Astrocyte of the cerebellum (primary cell): ENCODE data around the gene ARFGEF2.

Experiments
- DNase-seq: peaks from one replicate; pipeline ENCODE4 v3.0.0-alpha.2; 2011; ENCODE audit warnings: low read depth
- H3K4me3 ChIP-seq: 2 replicates; pipeline ENCODE4 v1.5.1; 2011; ENCODE audit warnings: mild to moderate bottlenecking, low read depth, low read length, moderate library complexity
- CTCF ChIP-seq: IDR thresholded peaks from 2 replicates; pipeline ENCODE4 v1.5.1; 2012; ENCODE audit warnings: low read length, low read depth, moderate library complexity, mild to moderate bottlenecking; ENCODE audit errors: missing control alignments
- in situ Hi-C: cut with HindIII; loops from 2 replicates; pipeline ENCODE4 v1.10.0; 2017; ENCODE audit warnings: low sequenced_read_pairs

The ARFGEF2 gene

DNA sequence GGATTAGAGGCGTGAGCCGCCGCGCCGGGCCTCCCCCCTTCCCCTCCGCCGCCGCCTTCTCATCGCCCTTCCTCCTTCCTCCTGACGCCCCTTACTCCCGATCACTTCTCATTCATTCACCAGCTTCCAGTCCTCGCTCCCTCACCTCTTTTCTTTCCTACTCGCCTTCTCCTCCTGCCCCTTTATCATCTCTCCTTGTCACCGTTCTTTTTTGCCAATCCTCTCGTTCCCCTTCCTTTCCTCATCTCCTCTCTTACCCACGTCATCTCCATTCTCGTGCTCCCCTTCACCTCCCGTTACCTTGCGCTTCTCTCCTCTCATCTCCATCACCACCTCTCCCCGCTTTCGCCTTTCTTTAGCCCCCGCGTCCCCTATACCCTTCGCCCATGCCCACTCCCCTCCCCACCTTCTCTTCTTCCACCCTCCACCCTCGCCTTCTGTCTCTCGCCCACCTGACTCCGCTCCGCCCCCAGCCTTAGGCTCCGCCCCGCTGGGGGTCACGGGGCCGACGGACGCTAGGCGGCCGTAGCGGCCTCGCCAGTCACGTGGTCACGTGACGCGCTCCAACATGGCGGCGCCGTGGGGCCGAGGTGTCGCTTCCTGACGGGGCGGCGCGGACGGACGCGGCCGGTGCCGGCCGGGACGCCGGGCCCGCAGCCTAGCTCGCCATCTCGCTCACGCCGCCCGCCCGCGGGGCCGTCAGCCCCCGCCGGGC lies at the start of gene ARFGEF2:
Gene ARFGEF2 (plus strand): TSS at position 544 of the 715 bp plus-strand sequence. CDS start 179 bp downstream, outside the sequence.
- in situ Hi-C loops: loop anchor here (25.0 kb wide), 1 partner anchor 259 kb away; no protein-coding TSS in a partner anchor
- peak; percentile 64 for DNase-seq
- H3K4me3 ChIP-seq: peak within 1 kb of the TSS; percentile 97
- no peak for TF ChIP-seq CTCF

DNA sequence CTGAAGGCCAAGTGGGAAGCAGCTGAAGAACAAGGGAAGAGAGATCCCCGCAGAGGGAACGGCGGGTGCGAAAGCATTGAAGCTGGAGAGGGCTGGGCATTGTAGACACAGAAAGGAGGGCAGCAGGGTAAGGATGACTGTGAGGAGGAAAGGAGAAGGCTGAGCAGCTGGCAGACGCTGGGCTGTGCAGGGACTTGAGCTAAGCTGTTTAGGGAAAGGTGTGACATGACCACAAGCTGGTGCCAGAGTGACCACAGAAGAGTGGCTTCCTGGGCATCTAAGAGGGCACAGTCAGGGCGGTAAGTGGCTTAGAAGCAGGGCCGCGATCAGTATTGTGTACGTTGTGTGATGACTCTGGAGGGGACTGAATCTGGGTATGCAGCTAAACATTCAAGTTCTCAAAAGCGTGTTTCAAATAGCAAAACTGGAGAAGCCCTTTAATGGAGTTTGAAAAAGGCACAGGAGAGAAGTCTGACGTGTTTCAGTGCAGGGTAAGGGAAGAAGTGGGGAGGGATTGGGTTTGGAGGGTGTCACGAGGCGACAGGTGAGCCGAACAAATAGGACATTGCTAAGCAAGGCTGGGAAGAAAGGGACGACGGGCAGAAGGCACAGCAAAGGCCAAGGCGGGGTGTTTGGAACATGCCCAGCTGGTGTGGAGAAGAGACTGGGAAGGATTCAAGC lies 46.1 kb upstream of the ARFGEF2 start:
- TF ChIP-seq CTCF: no peak
- H3K4me3 ChIP-seq: no peak overlapping the region
- DNase-seq: no peak
- in situ Hi-C loops: no loop called here

GRCh38 chr20:48875914-48876240 lies 45.6 kb upstream of the ARFGEF2 start:
- in situ Hi-C loops: no loop called here
- TF ChIP-seq CTCF: no peak
- no peak overlapping the region for H3K4me3 ChIP-seq
- no peak for DNase-seq

- H3K4me3 ChIP-seq: no peak overlapping the region
- in situ Hi-C loops: no loop called here
- no peak for DNase-seq
- TF ChIP-seq CTCF: peak; percentile 29
These were observed 44.2 kb upstream of the ARFGEF2 start for GRCh38 chr20:48877304-48877703.

DNA sequence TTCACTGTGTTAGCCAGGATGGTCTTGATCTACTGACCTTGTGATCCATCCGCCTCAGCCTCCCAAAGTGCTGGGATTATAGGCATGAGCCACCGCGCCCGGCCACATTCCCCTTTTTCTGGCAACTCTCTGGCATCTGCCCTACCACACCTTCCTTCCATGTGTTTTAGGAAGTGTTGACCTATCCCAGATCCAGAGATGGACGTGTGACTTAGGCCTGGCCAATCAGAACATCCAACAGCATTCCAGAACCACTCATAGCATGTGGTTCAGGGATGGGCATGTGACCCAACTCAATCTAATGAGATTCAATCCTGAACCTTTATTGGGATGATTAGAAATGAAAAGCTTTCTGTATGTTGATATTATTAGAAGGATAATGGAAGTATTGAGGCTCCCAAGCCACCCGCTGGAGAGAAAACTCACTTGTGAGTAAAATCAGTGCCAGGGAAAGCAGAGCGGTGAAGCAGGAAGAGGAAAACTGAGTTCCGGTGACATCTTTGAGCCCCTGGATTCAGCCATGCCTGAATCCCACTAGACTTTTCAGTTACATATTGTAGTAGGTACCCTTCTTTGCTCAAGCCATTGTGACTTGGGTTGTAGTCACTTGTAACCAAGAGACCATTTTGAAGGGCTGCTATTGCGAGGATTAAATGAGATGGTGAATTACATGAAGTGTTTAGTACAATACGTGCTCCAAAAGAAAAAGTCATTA lies 42.8 kb upstream of the ARFGEF2 start:
- no peak for TF ChIP-seq CTCF
- in situ Hi-C loops: no loop called here
- DNase-seq: no peak
- no peak overlapping the region for H3K4me3 ChIP-seq

DNA sequence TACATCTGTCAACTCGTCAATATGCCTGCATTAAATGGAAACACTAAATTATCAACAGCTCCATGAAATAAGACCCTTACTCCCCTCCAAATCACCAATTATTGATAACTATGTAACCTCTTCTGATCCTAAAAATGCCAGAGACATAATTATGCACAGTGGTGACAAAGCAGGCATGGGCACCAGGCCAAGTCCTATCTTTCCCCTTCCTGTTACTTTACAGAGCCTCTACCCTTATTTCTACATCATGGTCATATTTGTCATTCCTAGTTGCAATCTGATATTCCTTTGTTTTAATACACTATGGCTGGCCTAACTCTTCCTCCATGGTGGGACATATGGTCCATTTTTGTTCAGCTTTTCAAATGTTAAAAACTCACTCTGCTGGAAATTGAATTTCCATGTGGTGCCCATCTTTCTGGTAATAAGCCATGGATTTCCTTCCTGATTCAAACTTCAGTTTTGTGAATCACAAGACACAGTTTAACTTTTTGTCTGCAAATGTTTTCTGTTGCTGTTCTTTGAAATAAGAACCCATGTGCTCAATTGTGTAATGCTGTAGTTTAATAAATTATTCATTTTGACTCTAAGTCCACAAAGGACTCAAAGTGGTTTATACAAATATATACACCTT lies 41.8 kb upstream of the ARFGEF2 start:
- in situ Hi-C loops: no loop called here
- no peak for TF ChIP-seq CTCF
- H3K4me3 ChIP-seq: no peak overlapping the region
- DNase-seq: no peak
